Hepatocyte (in vitro differentiated cells): ENCODE measurements around the gene MXI1.

Experiments used
- EZH2 ChIP-seq: fragments of 200-600 bp; sonication (generic); IDR thresholded peaks from 2 replicates; pipeline ENCODE4 v1.6.1; 2016; ENCODE audit warnings: antibody characterized with exemption, mild to moderate bottlenecking, borderline replicate concordance
- TF ChIP-seq, protein P1 (sequence below): fragments of 200-600 bp; sonication (generic); IDR thresholded peaks from 2 replicates; pipeline ENCODE4 v1.5.1; 2016; ENCODE audit warnings: antibody characterized with exemption, mild to moderate bottlenecking; ENCODE audit not compliant: poor library complexity

DNA sequence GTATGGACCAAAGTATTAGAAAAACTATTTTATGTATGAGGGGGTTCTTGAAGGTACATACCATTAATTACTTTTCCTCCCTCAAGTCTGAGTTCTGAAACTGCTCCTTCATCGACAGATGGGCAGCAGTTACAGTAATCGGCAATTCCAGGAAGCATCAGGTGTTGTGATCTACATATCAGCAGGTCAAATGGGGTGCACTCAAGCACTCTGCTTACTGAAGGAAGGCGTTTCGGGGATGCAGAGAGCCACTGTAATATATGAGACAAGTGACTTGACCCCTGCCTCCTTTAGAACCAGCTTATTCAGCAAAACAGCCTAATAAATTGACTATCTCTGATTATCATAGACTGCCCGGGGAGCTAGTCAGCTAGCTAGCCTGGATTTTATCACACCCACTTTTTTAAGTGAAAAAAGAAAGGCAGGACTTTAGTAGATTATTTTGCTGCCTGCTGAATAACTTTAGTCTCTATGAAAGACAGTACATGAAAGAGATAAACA, 93.1 kb downstream of the MXI1 start:
- TF ChIP-seq, protein P1, sequence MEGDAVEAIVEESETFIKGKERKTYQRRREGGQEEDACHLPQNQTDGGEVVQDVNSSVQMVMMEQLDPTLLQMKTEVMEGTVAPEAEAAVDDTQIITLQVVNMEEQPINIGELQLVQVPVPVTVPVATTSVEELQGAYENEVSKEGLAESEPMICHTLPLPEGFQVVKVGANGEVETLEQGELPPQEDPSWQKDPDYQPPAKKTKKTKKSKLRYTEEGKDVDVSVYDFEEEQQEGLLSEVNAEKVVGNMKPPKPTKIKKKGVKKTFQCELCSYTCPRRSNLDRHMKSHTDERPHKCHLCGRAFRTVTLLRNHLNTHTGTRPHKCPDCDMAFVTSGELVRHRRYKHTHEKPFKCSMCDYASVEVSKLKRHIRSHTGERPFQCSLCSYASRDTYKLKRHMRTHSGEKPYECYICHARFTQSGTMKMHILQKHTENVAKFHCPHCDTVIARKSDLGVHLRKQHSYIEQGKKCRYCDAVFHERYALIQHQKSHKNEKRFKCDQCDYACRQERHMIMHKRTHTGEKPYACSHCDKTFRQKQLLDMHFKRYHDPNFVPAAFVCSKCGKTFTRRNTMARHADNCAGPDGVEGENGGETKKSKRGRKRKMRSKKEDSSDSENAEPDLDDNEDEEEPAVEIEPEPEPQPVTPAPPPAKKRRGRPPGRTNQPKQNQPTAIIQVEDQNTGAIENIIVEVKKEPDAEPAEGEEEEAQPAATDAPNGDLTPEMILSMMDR: no peak
- no peak for TF ChIP-seq EZH2
